HG02973 (cell line): Measurements from ENCODE around the gene HID1.
"Not testable (repeated sequence)": the region's sequence is repeated elsewhere in the genome, so short reads cannot be mapped to it uniquely, and the experiment has no call there.

Experiments
- ATAC-seq: cut with Tn5 transposase; IDR thresholded peaks from one replicate; pipeline ENCODE4 v1.9.1; 2021; ENCODE audit warnings: moderate library complexity; ENCODE audit not compliant: unreplicated experiment

The HID1 gene

DNA sequence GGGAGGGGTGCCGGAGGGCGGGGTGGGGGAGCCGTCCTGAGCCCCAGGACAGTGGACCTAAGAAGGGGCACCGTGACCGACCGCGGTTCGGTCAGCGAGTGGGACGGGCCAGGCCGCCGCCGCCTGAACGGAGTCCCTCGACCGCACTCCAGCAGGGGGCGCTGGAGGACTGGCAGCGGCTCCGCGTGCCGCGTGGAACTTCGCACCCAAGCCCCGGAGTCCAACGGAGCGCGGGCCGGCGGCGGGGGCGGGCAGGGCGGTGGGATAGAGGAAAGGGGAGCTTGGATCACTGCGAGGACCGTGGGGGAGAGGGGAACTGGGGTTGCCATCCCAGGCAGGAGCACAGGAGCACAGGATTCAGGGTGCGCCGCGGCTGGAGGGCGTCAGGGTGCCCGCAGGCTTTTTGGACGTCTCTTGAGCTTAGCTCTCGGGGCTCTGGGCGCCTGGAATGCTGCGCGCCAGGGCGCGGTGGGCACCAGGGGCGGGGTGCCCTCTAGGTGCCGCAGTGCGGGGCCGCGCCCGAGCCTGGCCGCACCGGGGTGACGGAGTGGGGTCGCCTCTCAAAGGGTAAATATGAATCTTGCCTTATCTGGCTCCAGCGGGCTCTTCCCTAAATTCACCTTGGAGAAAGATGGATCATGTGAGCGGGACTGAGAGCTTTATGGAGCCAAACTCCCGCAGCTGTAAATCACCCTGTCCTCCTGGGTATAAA is 48.9 kb downstream of the HID1 start:
- no peak for ATAC-seq

GRCh38 chr17:74922694-74923537 is 49.6 kb downstream of the HID1 start, which contains the start of gene USH1G:
Gene USH1G, minus strand, starts transcription at chr17:74923255. Its CDS starts 182 bp downstream, at chr17:74923073.
- ATAC-seq = no peak

- ATAC-seq = no peak
Observed at GRCh38 chr17:74922172-74922571, 50.4 kb downstream of the HID1 start.

GRCh38 chr17:74921769-74922168 is 50.8 kb downstream of the HID1 start:
- no peak for ATAC-seq

DNA sequence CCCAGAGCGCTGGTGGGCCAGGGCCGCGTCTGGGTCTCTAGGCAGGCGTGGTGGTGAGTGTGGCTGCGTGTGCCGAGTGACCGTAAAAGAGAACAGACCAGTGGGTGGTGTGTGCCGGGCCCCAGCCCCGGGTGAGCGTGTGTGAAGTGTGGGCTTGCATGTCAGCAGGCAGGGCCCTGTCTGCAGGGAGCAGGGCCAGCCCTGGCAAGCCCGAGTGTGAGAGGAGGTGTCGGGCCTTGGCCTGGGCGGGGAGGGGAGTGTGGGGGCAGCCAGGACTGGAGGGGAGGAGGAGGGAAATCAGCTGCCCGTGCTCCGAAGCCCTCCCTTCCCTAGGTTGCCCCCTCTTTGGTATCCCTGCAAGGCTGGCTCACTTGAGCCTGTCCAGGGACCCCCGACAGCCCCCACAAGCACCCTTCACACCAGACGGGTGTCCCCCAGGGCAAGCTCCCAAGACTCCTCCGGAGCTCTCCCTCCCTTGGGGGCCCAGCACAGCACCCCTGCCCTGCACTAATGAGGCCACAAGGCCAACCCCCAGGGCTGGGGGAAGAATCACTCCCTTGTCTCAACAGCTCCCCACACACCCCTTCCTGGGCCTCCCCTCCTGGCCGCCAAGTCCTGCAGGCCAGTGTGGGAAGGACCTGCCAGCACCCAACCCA is 51.4 kb downstream of the HID1 start:
- no peak for ATAC-seq

DNA sequence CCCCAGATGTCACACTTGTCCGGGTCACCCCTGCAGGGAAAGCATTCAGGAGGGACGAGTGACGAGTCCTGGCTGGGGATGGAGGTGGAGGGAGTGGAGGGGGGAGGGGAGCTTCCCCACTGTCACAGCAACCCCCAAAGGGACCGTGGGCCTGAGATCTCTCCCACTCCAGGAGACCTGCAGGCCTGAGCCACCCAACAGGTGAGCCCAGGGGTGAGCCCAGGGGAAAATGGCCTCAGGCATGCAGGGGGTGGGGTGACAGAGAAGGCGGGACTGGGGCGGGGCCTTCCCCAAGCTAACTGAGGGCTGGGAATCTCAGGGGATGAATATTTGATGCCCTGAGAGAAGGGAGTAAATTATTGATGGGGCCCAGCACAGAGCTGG is 51.9 kb downstream of the HID1 start:
- ATAC-seq = no peak

- no peak for ATAC-seq
Observed at GRCh38 chr17:74920306-74920620, 52.3 kb downstream of the HID1 start.

- no peak for ATAC-seq
Observed at GRCh38 chr17:74919440-74920305, 52.9 kb downstream of the HID1 start.

DNA sequence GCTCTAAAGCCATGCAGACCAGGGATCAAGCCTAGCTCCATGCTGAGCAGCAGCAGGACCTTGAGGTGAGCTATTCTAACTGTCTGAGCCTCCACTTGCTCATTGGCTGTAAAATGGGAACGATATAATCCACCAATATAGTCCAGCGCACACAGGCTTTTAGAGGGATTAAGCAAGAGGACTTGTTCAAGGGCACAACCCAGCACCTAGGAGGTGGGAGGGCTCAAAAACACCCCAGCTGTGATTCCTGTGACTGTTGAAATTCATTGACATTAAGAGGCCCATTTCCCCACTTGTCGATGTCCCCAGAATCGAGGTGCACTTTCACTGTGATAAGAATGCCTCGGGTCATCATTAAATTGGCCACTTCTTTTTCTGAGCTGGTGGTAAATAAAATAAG is 53.7 kb downstream of the HID1 start:
- ATAC-seq = no peak

DNA sequence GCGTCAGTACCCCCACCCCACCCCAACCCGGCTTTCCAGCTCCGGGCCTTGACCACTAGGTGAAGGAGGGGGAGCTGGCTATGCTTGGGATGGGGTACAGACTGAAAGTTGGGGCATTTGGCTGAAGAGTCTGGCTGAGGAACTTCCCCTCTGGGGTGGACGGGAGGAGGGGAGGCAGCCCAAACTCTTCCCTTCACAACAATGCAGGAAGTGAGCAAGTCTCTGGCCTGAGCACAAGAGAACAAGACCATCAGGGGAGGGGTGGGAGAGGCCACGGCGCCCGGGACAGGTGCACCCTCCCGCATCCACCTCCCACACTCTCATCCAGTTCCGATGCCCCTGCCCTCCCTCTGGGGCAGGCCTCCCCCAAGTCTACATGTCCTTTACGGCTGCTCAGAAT is 55.1 kb downstream of the HID1 start:
- no peak for ATAC-seq

- no peak for ATAC-seq
Observed at GRCh38 chr17:74916851-74917199, 55.7 kb downstream of the HID1 start.

DNA sequence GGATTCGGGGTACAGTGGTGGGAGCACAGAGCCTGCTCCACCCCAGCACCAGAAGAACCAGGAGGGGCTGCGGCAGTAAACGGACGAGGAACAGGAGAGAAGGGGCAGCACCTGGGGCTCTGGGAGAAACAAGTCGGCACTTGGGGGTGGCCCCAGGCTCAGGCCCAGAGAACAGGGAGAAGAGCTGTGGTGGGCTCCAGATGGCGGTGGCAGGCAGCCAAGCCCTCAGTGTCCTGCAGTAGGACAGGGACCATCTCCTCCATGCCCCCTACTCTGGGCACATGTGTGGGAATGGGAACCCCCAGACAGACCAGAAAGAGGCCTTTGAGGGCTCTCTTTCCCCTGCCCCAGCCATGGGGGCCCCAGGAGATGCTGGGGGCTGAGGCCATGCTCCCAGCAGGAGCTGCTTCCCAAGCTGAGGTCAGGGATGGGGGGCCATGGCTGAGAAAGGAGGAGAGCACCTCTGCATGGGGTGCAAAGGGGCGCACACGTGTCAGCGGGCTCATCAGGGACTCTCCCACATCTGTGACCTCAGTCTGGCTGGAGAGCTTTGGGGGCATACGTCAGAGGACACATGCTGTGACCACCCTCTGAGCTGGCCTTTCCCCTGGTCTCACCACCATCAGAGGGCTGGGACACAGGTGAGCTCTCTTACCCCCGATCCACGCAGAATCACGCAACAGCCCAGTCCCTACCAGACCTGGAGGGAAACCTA is 56.3 kb downstream of the HID1 start:
- no peak for ATAC-seq

GRCh38 chr17:74911423-74911822 is 61.1 kb downstream of the HID1 start:
- ATAC-seq = not testable (repeated sequence)

DNA sequence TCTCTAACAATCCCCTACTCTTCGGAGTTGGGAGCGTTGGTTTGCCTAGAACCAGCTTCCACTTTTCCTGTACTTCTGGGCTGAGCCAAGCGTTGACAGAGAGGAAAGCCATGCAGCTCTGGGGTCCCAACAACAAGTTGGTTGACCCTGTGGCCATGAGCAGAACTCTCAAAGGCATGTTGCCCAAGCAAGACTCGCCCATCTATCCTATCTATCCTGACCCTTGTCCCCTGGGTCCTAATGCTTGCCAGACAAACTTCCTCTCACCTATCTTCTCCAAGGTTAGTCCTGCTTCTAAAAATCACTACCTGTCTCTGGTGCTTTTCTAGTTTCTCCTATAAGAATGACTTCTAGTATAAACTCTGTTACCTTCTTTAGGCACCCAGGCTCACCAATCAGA is 63.5 kb downstream of the HID1 start:
- ATAC-seq = not testable (repeated sequence)

- ATAC-seq = no peak
Observed at GRCh38 chr17:74907012-74907411, 65.5 kb downstream of the HID1 start.

GRCh38 chr17:74906214-74906793 is 66.3 kb downstream of the HID1 start:
- ATAC-seq = not testable (repeated sequence)

DNA sequence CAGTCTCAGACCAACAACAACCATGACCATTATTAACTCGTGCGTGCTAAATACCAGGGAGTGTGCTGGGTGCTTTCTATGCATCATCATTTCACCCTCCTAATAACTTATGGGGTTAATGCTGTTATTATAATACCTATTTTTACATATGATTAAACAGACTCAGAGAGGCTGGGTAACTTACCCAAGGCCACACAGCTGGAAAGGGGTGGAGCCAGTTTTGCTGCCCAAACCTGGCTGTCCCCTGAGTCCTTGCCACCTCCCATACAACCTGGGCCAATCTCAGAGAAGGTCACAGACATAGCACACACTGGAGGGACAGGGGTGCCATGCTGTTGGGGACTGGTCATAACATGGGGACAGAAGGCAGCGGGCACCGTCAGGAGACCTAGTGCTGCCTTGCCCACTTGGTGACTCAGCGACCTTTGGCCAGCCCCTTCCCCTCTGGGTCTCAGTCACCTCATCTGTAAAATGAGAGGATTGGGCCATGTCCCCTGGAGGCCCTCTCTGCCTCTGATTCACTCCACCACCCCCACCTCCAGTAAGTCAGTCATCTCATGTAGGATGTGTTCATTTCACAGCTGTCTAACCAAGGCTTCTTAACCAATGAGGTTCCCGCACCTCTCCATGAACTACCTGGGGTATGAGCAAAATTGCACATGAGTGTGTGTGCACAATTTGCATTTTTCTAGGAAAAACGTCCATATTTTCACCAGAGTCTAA is 67.7 kb downstream of the HID1 start:
- ATAC-seq = no peak

DNA sequence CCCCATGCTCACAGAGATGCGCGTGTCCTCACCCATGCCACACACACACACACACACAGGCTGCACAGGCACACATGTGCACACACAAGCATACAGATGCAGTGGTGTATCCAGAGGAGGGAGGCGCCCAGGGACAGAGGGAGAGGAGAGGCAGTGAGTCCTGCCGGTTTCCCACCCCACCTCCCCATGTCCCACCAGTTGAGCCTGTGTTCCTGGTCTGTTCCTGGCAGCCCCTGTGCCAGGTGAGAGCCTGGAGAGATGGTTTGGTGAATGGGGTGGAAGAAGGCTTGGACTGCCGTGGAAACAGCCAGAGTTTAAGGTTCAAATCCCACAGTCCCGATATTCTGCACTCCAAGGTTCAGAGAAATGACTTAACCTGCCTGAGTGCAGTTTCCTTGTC is 68.9 kb downstream of the HID1 start:
- no peak for ATAC-seq

GRCh38 chr17:74903034-74903433 is 69.5 kb downstream of the HID1 start:
- no peak for ATAC-seq
